Ammon's horn (tissue), 1 donor: ENCODE results near the gene CDC42EP4.

Source experiments
- DNase-seq: peaks from one replicate; pipeline ENCODE4 v3.0.0-alpha.2; 2016; ENCODE audit warnings: low spot score

The CDC42EP4 gene

DNA sequence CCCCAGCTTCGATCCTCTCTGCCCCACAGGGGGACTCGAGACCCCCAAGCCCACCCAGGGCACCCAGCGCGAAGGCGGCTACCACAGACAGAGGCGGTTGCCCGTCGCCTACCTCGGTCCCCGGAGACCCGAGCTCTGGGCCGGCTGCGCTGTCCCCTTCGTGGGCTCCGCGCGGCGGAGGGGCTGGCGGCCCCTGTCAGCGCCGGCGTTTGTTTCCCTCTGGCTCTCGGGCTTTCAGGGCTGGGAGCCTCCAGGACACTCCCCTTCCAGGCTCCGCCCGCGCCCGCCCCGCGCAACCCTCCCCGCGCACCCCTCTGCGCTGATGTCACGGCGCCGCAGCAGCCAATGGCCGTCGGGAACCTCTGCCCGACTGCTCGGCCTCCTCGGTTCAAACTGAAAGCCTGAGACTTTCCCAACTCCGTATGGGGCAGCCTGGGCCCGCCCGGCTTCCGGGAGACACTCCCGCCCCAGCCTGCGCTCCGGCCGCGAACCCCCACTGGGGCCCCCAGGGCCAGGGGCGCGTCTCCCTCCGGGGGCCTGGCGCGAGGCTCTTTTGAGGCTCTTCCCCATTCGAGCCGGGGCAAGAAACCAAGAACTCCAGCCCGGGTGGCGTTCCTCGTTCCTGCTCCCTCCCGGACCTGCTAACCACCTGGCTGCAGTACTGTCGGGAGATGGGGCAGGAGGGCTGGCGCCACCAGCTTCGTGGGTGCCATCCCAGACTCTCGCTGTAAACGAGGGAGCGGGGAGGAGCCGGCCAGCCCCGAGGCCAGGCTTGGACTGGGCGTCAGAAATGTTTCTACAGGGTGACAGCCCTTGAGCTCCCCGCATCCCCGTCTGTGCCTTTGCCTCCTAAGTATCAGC lies at the start of gene CDC42EP4:
TSS of gene CDC42EP4 (minus strand) at position 221 of the 861 bp plus-strand sequence. CDS start 25,501 bp downstream, outside the sequence.
- peak; percentile 97 for DNase-seq

DNA sequence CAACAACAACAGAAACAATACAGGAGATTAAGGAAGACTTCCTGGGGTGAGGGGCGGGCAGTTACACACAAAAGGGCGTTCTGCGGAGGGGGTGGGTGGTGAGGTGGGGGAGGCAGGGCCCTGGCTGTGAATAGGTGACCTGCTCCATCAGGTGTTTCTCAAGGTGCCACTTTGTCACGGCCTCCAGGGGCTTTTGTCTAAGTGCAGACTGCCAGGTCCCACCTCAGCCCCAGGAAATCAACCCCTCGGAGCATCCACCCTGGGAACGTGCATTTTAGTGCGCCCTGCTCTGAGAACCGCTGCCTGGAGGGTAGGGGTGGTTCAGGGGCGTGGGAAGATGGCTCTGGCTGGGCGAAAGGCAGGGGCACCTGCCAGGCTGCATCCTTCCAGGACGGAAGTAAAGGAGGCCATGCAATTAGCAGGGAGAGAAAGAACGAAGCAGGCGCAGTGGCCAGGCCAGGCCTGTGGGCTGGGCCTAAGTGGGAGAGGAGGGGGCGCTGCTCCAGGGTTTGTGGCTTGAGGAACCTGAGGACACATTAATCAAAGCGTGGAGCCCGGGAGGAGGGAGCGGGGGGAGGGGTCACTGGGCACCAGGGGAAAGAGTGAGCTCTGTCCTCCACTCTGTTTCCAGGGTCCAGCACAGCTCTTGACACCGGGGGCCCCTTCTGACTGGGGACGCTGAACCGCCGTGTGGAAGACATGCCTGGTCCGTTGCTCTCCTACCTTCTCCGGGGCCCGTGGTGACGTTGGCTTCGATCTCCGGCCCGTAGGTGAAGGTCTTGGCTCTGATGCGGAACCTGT lies 49.4 kb upstream of the CDC42EP4 start:
- DNase-seq: no peak

GRCh38 chr17:73359987-73360410 lies 48.2 kb upstream of the CDC42EP4 start:
- DNase-seq: peak; percentile 40

DNA sequence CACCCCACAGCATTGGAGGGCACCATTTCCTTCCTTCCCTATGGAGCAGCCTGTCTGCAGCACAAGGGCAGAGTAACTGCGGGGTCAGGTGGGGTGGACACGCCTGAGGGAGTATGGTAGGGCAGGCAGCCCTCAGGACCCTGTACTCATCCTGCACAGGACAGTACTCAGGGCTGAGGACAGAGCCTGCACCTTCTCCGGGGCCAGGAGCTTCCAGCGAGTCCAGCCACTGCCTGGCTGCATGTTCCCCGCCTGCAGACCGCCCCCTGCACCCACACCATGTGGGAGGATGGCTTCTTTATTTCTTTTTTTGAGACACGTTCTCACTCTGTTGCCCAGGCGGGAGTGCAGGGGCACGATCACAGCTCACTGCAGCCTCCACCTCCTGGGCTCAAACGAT lies 47.6 kb upstream of the CDC42EP4 start:
- no peak for DNase-seq

GRCh38 chr17:73358668-73359067 lies 46.9 kb upstream of the CDC42EP4 start:
- no peak for DNase-seq

- no peak for DNase-seq
These were observed 46.2 kb upstream of the CDC42EP4 start for GRCh38 chr17:73357981-73358380.

DNA sequence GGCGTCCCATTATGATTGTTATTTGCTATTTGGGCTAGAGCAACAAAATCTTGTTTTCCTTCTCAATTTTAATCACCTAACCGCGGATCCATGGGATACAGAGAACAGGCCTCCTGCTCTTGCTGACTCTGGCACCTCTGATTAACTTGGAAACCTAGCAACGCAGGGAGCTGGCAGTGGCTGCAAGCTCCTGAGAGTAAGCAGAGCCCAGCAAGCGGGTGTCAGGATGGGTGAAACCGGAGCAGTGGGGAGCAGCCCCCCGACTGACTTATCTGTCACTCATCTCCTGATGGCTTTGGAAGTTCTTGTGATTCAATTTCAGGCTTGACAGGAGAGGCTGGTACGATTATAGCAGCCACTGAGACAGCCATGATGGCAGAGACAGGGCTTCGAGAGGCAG lies 45.5 kb upstream of the CDC42EP4 start:
- DNase-seq: peak; percentile 67

DNA sequence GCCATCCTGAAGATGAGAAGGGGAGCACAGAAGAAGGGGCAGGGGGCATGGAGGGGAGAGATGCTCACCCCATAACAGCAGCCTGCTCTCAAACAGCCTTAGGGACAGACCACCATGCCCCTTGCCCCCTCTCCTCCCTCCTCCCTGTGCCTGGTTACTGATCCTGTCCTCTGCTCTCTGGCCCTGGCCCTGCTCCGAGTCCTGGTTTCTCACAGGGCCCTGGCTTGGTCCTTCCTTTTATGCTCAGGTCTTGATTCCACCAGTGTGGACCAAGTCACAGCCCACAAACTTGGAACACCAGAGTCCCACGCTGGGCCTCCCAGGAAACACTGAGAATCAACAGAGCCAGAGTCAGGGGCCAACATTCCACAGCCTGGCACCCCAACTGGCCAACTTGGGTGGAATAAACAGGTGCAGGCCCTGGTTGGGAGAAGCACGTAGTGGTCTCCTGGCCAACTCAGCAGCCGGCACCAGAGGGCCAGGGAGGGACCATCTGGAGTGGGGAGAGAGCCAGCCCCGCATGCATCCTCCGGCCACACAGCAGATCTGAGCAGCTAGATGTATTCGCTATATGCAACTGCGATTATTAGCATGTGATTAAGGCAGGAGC lies 44.9 kb upstream of the CDC42EP4 start:
- no peak for DNase-seq

GRCh38 chr17:73354423-73355284 lies 42.9 kb upstream of the CDC42EP4 start:
- no peak for DNase-seq

- DNase-seq: no peak
These were observed 40.5 kb upstream of the CDC42EP4 start for GRCh38 chr17:73352261-73352660.

- no peak for DNase-seq
These were observed 40.0 kb upstream of the CDC42EP4 start for GRCh38 chr17:73351764-73352163.

DNA sequence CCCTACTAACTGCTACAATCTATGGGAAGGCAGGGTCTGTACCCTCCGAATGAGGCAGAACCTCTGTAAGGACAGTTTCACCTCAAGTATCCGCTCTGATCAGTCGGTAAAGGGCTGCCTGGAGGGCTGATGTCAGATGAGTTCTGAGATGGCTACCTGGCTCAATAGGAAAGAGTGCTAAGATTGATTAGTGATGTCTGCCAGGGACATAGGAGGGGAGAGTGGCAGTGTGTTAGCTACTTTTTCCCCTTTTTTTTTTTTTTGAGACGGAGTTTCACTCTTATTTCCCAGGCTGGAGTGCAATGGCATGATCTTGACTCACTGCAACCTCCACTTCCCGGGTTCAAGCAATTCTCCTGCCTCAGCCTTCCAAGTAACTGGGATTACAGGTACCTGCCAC lies 39.1 kb upstream of the CDC42EP4 start:
- no peak for DNase-seq

- DNase-seq: no peak
These were observed 37.8 kb upstream of the CDC42EP4 start for GRCh38 chr17:73349647-73350046.

GRCh38 chr17:73349138-73349537 lies 37.3 kb upstream of the CDC42EP4 start:
- DNase-seq: peak; percentile 91

DNA sequence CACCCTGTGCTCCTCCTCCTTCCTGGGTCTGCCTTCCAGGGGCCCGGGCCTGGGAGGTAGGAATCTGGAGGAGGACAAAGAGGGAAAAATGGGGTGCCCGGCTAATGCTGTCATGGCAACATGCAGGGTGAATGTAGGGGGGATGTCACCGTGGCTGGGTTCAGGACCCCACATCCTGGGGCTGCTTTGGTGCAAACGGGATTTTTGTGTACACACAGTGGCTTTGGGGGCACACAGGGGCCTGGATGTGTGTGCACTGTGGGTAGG lies 37.0 kb upstream of the CDC42EP4 start:
- no peak for DNase-seq

DNA sequence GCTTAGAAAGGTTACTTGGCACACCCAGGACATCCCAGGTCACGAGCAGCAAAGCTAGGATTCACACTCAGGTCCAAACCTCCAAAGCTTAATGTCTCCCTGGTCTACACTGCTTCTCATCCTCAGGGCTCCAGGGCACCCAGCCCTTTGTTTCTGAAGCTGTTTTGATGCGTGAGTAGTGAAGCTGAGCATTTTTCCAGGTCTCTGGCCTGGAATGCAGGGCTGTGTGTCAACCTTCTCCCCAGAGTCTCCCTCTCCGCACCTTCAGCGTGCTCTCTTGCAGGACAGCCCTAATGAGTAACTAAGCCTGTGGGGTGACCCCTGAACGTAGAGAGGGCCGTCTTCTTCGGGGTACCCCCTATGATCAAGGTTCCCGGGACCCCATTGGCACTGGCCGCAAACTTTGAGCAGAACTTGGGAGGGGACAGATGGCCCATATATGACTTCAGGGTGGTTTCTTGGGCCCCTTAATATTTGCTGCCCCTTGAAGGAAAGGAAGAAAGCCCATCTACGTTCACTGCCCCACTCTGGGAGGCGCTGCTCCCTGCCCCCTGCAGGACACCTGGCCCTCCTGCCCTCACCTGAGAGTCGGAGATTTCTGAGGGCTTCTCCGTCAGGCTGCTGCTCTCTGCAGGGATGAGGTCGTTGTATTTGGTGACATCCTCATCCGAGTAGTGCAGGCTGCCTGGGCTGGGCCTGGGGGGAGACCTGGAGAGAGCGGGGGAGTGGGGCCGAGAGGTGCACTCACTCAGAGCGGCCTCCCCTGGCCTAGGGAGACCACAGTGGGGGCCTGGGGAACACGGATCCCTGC lies 36.4 kb upstream of the CDC42EP4 start:
- DNase-seq: no peak

GRCh38 chr17:73347351-73347750 lies 35.5 kb upstream of the CDC42EP4 start:
- peak; percentile 85 for DNase-seq

GRCh38 chr17:73346501-73347162 lies 34.8 kb upstream of the CDC42EP4 start:
- no peak for DNase-seq

DNA sequence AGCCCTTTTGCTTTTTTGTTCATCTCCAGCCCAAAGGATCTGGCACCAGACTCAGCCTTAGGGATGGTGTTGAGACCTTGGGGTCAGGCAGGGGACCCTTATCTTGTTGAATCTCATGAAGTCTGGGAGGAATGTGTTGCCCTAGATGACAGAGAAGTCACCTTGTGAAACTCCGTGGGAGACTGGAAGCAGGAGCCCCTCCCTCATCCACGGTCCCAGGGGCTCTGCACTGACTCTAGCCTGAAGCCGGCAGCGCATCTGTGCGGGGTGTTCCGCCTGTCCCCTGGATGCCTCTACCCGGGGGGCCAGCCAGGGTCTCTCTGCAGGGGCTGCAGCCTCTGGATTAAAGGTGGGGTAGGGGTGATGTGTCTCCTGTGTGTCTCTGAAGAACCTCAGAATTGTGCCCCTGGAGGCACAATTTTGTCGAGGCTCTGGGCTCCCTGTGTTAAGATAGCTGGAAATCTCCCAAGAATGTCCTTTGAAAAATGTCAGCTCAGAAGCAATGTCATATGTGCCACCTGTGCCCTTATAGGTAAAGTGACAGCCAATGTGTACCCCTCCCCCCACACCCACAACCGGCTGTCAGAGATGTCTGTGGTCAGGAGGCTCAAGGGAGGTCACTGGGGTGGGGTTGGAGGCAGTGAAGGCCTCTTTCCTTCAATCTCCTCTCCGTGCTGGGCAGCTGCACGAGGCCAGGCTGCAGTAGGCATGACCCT lies 32.1 kb upstream of the CDC42EP4 start:
- DNase-seq: no peak

DNA sequence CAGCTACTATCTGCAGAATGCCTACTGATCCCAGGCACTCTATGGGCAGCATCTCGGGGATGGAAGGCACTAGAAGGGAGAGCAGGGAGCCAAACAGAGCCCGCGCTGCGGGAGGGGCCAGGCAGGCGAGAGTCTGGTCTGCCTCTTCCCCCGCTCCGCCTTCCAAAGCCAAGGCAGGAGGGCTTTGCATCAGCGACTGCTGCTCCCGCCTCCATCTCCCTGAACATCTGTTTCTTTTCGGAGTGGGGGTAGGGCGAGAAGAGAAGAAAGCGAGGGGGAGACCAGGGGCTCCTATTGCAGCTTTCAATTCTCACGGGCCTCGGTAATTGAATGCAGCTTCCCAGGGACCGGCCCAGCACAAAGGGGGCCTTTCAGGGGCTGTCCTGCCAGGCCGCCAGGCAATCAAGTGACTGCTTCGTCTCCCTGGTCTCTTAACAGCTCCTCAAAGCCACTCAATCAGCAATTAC lies 31.4 kb upstream of the CDC42EP4 start:
- peak; percentile 88 for DNase-seq
